SK-N-SH treated with all-trans-retinoic acid at 6 μM for 48 hours (cell line): ENCODE data around the gene SPEM1.

ENCODE experiments used
- ATAC-seq: fragments of 200-7000 bp; cut with Tn5 transposase; 3 replicates; pipeline ENCODE4 v1.9.1; 2020; ENCODE audit warnings: mild to moderate bottlenecking, moderate library complexity
- BACH2 ChIP-seq: fragments of 250-450 bp; sonication (Bioruptor Pico); IDR thresholded peaks from 2 replicates; pipeline ENCODE4 v1.9.0; 2021; ENCODE audit warnings: mild to moderate bottlenecking, borderline replicate concordance
- CSDC2 ChIP-seq: fragments of 250-450 bp; sonication (Bioruptor Pico); IDR thresholded peaks from 2 replicates; pipeline ENCODE4 v1.5.0; 2020; ENCODE audit warnings: mild to moderate bottlenecking, moderate library complexity
- CSRNP3 ChIP-seq: fragments of 250-450 bp; sonication (Bioruptor Pico); IDR thresholded peaks from 2 replicates; pipeline ENCODE4 v1.5.1; 2021; ENCODE audit warnings: mild to moderate bottlenecking, moderate library complexity
- GLIS3 ChIP-seq: fragments of 250-450 bp; sonication (Bioruptor Pico); IDR thresholded peaks from 2 replicates; pipeline ENCODE4 v1.5.0; 2020; ENCODE audit warnings: mild to moderate bottlenecking, moderate library complexity
- OSR1 ChIP-seq: fragments of 250-450 bp; sonication (Bioruptor Pico); IDR thresholded peaks from 2 replicates; pipeline ENCODE4 v1.8.0; 2022; ENCODE audit warnings: moderate library complexity, mild to moderate bottlenecking, inconsistent platforms
- PATZ1 ChIP-seq: fragments of 250-450 bp; sonication (Bioruptor Pico); IDR thresholded peaks from 2 replicates; pipeline ENCODE4 v1.8.0; 2020; ENCODE audit warnings: mild to moderate bottlenecking, moderate library complexity, borderline replicate concordance
- POU6F1 ChIP-seq: fragments of 250-450 bp; sonication (Bioruptor Pico); IDR thresholded peaks from 2 replicates; pipeline ENCODE4 v1.8.0; 2021; ENCODE audit warnings: low read depth, mild to moderate bottlenecking, moderate library complexity, borderline replicate concordance
- PPARA ChIP-seq: fragments of 250-450 bp; sonication (Bioruptor Pico); IDR thresholded peaks from 2 replicates; pipeline ENCODE4 v1.5.0; 2020; ENCODE audit warnings: mild to moderate bottlenecking, borderline replicate concordance
- RARB ChIP-seq: fragments of 250-450 bp; sonication (Bioruptor Pico); IDR thresholded peaks from 2 replicates; pipeline ENCODE4 v1.8.0; 2021; ENCODE audit warnings: mild to moderate bottlenecking, moderate library complexity
- SNAI2 ChIP-seq: fragments of 250-450 bp; sonication (Bioruptor Pico); IDR thresholded peaks from 2 replicates; pipeline ENCODE4 v1.5.0; 2020; ENCODE audit warnings: mild to moderate bottlenecking, moderate library complexity
- TCF4 ChIP-seq: fragments of 250-450 bp; sonication (Bioruptor Pico); IDR thresholded peaks from 2 replicates; pipeline ENCODE4 v1.8.0; 2021; ENCODE audit warnings: mild to moderate bottlenecking, moderate library complexity, borderline replicate concordance
- TSHZ2 ChIP-seq: fragments of 250-450 bp; sonication (Bioruptor Pico); IDR thresholded peaks from 2 replicates; pipeline ENCODE4 v1.5.0; 2020; ENCODE audit warnings: mild to moderate bottlenecking, moderate library complexity
- ZFP3 ChIP-seq: fragments of 250-450 bp; sonication (Bioruptor Pico); IDR thresholded peaks from 2 replicates; pipeline ENCODE4 v1.5.0; 2020; ENCODE audit warnings: mild to moderate bottlenecking, moderate library complexity
- ZFP30 ChIP-seq: fragments of 450-650 bp; formaldehyde crosslinking; IDR thresholded peaks from 2 replicates; pipeline ENCODE4 v1.5.0; 2022; ENCODE audit warnings: mild to moderate bottlenecking, moderate library complexity
- ZNF565 ChIP-seq: fragments of 450-650 bp; formaldehyde crosslinking; conservative IDR thresholded peaks from 2 replicates; pipeline ENCODE4 v1.5.0; 2020; ENCODE audit warnings: low read depth, mild to moderate bottlenecking, moderate library complexity
- ZNF70 ChIP-seq: fragments of 450-650 bp; formaldehyde crosslinking; IDR thresholded peaks from 2 replicates; pipeline ENCODE4 v1.5.0; 2020; ENCODE audit warnings: mild to moderate bottlenecking, moderate library complexity
- ZNF8 ChIP-seq: fragments of 450-650 bp; formaldehyde crosslinking; IDR thresholded peaks from 2 replicates; pipeline ENCODE4 v1.5.0; 2020; ENCODE audit warnings: mild to moderate bottlenecking, moderate library complexity

The SPEM1 gene

GRCh38 chr17:7441266-7441665, 21.1 kb downstream of the SPEM1 start:
- TF ChIP-seq ZNF8 (CRISPR knock-in tag) (no peak), BACH2 (no peak), PPARA (CRISPR knock-in tag) (no peak), RARB (no peak), CSRNP3 (no peak), TSHZ2 (CRISPR knock-in tag) (no peak), ZNF70 (CRISPR knock-in tag) (no peak), GLIS3 (no peak), ZFP3 (no peak), PATZ1 (CRISPR knock-in tag) (no peak), OSR1 (no peak), ZNF565 (CRISPR knock-in tag) (no peak), SNAI2 (CRISPR knock-in tag) (no peak)
- no peak for ATAC-seq

GRCh38 chr17:7442142-7442541, 22.0 kb downstream of the SPEM1 start:
- no peak for TF ChIP-seq TSHZ2 (CRISPR knock-in tag)
- TF ChIP-seq GLIS3: no peak
- TF ChIP-seq CSDC2 (CRISPR knock-in tag): no peak
- TF ChIP-seq SNAI2 (CRISPR knock-in tag): no peak
- no peak for TF ChIP-seq PATZ1 (CRISPR knock-in tag)
- no peak for TF ChIP-seq TCF4 (CRISPR knock-in tag)
- TF ChIP-seq ZFP3: no peak
- no peak for TF ChIP-seq POU6F1
- TF ChIP-seq OSR1: no peak
- TF ChIP-seq ZFP30: no peak
- no peak for TF ChIP-seq RARB
- no peak for TF ChIP-seq ZNF565 (CRISPR knock-in tag)

More at GRCh38 chr17:7442142-7442541, 22.0 kb downstream of the SPEM1 start:
- ATAC-seq: no peak
